Smooth muscle cell of the brain vasculature (primary cell): Measurements from ENCODE around the gene ADAM33.

Experiments used
- DNase-seq: peaks from one replicate; pipeline ENCODE4 v3.0.0-alpha.2; 2012; ENCODE audit warnings: low read depth, low spot score

The ADAM33 gene

GRCh38 chr20:3689978-3690377 lies 8.2 kb upstream of the ADAM33 start:
- no peak for DNase-seq

DNA sequence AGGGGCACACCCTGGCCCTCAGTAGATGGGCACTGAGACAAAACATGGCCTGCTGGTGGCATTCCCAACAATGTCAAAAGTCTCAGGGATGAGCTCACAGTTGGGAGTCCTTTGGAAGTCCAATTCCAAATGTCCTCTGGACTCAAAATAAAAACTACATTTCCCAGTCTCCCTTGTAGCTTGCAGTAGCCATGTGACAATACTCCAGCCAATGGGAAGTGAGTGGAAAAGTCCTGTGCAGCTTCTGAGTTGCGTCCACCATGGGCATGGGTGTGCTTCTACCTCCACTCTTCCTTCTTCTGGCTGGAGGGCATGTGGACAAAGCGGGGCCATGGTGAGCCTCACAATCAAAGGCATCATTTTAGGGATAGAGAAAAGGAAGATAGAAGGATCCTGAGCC lies 5.8 kb upstream of the ADAM33 start:
- DNase-seq: no peak

GRCh38 chr20:3686867-3687321 lies 5.1 kb upstream of the ADAM33 start:
- no peak for DNase-seq

DNA sequence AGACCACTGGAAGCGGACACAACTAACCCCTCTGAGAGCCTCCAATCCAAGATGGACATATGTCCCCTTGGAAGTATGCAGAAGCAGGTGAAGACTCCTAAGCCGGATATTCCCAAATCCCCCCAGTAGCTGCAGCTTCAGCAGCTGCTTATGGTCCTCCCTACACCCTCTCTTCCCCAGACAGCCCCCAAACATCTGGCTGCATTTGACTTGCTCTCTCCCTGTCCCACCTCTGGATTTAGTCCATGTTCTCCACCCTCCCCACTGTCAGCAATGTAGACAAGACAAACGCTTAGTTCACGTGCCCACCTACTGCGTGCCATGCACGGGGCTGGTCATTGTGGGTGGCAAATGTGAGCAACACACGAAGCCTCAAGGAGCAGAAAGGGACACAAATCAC lies 4.6 kb upstream of the ADAM33 start:
- DNase-seq: no peak

DNA sequence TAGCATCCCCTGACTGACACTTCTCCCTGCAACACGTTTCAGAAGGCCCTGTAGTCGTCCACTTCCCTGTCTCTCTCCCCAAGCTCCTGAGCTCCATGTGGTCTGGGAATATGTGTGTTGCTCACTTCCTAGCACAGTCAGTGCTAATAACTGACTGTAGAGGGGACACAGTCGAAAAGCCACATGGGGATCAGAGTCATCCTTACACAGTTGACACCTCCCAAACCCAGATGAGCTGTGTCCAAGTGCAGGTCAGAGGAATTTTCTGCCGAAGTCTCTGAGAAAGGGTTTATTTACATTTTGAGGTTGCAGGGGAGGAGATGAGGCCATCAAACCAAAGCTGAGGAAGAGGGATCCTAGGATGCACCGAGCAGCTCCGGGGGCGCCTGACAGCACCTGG lies 3.5 kb upstream of the ADAM33 start:
- DNase-seq: no peak

DNA sequence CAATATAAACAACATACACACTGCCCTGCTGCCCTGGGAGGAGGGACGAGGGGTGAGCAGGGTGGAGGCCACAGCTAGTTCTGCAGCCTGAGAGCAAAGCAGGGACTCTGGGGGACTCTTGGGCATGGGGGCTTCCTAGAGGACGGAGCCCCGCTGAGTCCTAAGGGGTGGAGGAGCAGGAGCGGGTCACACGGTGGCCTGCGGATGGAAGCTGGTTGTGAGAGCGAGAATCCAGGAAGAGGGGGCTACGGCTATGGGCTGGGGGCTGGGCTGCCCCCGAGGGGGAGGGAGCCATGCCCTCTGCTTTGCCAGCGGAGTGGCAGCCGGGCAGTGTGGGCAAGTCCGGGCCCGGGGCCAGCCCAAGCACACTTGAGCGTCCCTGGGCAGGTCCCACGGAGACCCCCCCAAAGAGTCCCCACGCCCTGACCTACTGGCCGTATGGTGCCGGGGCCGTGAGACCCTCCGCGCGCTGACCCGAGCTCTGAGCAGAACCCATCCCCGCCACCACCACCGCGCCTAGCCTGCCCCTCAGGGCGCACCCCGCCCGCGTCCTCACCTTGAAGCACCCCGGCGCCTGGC lies 369 bp downstream of the ADAM33 start:
- DNase-seq: no peak

GRCh38 chr20:3680701-3681351 lies 984 bp downstream of the ADAM33 start:
- no peak for DNase-seq

DNA sequence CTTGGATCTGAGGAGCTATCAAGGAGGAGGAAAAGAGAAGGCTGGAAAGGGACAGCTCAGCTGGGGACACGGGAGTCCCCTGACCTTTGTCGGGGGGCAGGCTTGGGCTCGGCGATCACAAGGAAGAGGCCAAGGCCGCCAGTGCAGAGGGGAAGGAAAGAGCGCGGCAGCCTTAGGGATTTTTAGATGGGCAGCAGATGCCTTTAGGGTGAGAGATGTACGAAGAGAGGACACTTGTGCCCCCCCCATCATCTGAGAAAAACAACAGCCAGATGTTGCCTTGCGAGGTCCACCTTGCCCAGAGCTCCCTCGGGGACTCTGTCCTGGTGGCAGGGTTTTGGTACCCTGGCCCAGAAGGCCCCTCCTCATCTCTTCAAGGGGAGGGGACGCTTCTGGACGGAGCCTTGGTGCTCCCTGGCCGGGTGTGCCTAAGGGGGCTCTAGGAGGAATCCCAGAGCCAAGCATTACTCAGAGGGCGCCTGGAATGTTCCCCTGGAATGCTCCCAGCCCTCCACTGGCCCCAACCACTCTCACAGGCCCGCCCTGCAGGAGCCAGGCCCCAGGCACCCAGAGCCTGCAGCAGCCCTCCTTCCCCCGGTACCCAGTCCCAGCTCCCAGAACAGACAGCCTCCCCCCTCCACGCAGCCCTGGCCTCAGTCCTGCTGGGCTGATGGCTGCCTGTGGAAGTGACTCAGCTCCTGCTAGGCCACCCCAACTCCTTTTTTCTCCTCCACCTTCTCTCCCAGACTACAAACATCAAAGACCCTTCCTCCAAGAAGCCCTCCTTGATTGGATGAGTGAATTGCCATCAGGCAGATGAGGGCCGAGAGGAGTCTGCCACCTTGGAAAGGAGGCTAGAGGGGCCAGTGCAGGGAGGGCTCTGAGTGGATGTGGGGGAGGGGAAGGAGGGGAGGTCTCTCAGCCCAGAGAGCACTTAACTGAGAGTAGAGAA lies 1.8 kb downstream of the ADAM33 start:
- DNase-seq: no peak

DNA sequence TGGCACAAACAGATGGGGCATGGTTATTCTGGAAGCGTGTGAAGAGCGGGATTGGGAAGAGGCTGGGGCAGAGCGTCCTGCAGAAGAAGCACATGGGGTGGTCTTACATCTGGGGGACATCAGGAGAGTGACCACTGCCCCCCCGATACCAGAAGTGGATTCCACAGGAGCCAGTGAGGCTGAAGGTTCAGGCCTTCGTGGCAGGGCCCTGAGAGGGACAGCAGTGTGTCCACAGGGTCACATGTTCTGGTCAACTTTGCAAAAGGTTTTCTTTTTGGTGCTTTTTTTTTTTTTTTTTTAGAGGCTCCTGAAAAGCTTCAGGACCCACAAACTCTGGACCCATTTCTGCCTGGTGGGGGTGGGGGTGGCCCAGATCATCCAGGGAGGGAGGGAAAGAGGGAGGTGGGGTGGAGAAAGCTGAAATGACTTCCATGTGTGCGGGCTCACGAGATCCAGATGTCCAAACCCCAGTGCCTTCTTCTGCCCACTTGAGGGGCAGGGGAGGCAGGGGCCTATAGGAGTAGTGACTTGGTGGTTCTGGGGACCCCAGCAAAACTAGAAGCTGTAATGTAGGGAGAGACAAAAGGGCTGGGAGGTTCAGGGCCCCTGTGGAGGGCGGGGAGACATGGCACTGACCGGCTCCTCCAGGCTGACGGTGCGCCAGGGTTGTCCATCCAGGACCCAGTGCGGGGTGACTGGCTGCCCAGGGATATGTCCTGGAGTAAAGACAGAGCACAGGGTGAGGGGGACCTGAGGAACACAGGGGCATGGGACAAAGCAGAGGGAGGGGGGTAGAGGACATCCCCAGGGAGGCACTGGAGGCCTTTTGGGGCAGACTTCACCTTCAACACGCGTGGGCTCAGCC lies 2.7 kb downstream of the ADAM33 start:
- DNase-seq: no peak

DNA sequence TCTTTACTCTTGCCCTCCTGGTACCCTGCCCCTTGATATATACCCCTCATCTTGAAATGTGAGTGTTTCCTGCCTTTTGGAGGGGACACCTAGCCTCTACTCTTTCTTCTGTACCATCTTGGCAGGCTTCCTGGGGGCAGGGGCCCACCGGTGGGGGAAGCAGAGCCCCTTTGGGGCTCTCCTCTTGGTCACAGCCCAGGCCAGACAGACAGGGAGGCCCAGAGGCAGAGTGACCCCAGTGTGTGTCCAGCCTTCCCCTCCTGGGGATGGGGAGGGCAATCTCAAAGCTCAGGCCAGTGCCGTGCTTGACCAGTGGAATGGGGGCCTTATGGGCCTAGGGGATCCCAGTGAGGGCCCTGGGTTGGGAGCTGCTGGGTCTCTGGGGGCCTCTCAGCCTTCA lies 3.6 kb downstream of the ADAM33 start:
- DNase-seq: no peak

GRCh38 chr20:3677733-3678132 lies 4.1 kb downstream of the ADAM33 start:
- DNase-seq: no peak

DNA sequence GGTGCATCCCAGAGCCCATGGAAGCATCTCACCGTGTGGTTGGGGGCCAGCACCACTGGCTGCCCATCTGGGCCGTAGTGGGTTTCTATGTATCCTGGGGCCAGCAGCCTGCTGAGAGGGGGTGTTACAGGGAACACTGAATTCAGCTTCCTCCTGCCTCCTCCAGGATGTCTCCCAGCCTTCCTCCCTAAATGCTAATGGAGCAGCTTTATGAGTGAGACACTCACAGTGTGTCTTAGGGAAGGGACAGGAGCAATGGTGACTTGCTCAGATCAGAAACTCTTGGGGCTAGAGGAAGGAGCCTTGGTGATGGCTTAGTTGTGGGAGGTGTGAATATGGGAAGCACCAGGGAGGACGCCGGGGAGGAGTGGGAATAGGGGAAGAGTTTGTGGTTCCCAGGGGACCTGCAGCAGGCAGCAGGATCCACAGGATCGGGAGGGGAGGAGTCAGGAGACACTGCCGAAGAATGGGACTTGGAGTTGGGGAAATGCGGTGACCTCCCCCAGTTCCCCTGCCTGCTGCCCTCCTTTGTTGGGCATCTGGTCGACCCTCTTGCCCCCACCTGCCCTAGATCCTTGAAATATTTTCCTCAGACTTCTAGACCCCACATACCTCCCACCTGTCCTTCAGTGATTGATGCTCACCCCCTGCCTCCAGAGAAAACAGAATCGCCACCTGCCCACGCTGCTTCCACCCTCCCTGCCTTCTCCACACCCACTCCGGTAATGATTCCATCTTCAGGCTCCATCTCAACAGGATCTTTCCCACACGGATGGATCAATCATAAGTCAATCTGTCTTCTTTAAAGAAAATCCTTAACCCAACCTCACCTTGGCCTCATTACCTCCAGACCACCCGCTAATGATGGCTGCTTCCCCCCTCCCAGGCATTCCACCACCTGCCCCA lies 6.6 kb downstream of the ADAM33 start:
- no peak for DNase-seq

- no peak for DNase-seq
Measured at GRCh38 chr20:3674447-3674846, 7.4 kb downstream of the ADAM33 start.

GRCh38 chr20:3673221-3674070 lies 8.4 kb downstream of the ADAM33 start:
- DNase-seq: no peak

DNA sequence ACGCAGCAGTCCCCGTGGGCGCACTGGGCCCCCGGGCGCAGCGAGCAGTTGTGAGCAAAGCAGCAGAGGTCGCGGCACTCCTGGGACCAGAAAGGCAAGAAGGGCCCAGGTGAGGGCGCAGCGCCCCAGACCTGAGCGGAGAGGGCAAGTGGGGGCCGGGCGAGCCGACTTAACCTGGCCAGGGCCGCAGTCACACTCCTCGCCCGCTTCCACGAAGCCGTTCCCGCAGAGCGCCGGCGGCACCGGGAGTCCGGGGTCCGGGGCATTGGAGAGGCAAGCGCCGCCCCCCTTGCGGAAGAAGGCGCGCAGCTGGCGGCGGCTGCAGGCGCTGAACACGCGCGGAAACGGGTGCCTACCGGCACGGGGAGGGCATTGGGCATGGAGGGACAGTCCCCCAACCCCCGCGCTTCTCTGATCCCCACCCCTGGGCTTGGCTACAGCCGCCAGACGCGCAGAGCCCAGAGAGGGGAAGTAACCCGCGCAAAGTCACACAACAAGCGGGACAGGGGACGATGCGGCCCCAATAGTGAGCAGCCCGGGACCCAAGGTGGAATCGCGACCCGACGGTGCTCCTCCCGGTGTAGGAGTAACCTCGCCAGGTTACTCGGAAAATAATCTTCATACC lies 9.2 kb downstream of the ADAM33 start:
- no peak for DNase-seq

DNA sequence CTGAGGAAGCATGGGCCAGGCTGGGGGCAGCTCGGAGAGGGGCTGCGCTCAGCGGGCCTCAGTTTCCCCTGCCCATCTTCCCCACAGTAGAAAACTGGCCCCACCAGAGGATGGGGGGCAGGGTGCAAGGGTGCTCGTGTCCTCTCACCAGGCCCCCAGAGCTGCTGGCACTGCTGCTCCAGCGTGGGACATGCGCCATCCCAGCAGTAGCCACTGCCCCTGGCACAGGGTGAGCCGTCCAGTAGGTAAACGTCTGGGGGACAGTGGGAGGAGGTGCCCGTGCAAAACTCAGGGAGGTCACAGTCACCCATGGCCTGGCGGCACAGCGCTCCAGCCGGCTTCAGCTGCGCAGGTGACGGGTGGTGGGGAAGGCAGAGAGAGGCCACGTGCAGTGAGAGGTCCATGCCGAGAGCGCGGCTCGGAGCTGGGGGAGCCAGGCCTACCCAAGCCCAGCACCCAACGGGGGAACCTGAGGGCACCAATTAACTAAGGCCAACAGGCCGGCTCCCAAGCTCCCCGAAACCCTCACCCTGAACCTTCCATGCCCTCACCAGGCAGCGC lies 9.7 kb downstream of the ADAM33 start:
- no peak for DNase-seq

- DNase-seq: no peak
Measured at GRCh38 chr20:3670945-3671344, 10.9 kb downstream of the ADAM33 start.

GRCh38 chr20:3670511-3670910 lies 11.3 kb downstream of the ADAM33 start:
- no peak for DNase-seq
